Stomach smooth muscle (tissue), 2 donors: ENCODE results near the gene ZNF800.
"Not testable (repeated sequence)": the region's sequence is repeated elsewhere in the genome, so short reads cannot be mapped to it uniquely, and the experiment has no call there.

Experiments
- H3K27ac ChIP-seq: one replicate; pipeline ENCODE4 v1.7.0; 2013; ENCODE audit warnings: mild to moderate bottlenecking, low read length, inconsistent platforms
- H3K27me3 ChIP-seq, 2 donors: one replicate each; pipeline ENCODE4 v1.7.0; 2013; ENCODE audit warnings: low read length in 2 of 2; ENCODE audit not compliant: insufficient read depth in 2 of 2, control insufficient read depth in 1 of 2
- H3K36me3 ChIP-seq, 2 donors: one replicate each; pipeline ENCODE4 v1.7.0; 2013; ENCODE audit warnings: low read length in 2 of 2; ENCODE audit not compliant: control insufficient read depth in 2 of 2, insufficient read depth in 2 of 2
- H3K4me1 ChIP-seq: one replicate; pipeline ENCODE4 v1.7.0; 2013; ENCODE audit warnings: low read length; ENCODE audit not compliant: control insufficient read depth, insufficient read depth
- H3K4me3 ChIP-seq, 2 donors: one replicate each; pipeline ENCODE4 v1.7.0; 2013; ENCODE audit warnings: low read length in 2 of 2
- H3K9ac ChIP-seq, 2 donors: one replicate each; pipeline ENCODE4 v1.7.0; 2013; ENCODE audit warnings: low read length in 2 of 2, mild to moderate bottlenecking in 1 of 2
- H3K9me3 ChIP-seq, 2 donors: one replicate each; pipeline ENCODE4 v1.7.0; 2013; ENCODE audit warnings: low read length in 2 of 2; ENCODE audit not compliant: control insufficient read depth in 2 of 2
- donor health status: healthy.
- donor health status: Pancreatic carcinoma.

The ZNF800 gene

DNA sequence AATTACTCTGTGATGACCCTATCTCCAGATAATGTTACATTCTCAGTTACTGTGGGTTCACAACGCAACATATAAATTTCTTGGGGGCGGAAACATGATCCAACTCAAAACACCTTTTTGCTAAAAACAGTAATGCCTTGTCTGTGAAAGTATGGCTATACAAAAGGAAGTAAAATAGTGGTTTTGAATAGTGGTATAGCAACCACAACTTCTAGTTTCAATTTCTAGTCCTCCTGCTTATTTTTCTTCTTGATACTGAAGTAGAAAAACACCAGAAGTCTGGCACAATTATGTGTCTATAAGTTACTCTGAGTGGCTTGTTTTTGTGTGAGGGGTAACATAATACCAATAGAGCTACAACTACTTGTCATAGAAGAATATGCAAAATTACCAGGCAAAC is 21.5 kb upstream of the ZNF800 start:
- H3K36me3 ChIP-seq, result no peaks in the 10 kb centered on the region
- no peaks in the 10 kb centered on the region for H3K4me1 ChIP-seq
- H3K9me3 ChIP-seq, result no peaks in the 10 kb centered on the region
- H3K27me3 ChIP-seq, result no peaks in the 10 kb centered on the region
- H3K9ac ChIP-seq, result no peak overlapping the region
- no peak overlapping the region for H3K4me3 ChIP-seq
- no peak overlapping the region for H3K27ac ChIP-seq

DNA sequence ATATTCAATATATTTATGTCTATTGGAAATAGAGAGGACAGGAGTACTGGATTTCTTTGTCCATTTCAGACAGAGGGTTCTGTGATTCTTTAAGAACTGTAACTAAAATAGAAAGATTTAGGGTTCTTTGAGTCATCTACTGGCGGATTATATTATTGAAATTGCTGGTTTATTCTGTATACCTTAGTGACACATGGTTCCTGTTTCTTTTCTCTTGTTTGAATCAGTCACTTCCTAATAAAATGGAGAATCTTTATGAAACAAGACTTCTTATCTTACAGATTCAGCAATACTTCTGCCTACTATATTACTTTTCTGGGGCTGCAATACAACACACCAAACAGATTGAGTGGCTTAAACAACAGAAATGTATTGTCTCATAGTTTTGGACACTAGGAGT is 20.8 kb upstream of the ZNF800 start:
- Histone ChIP-seq H3K36me3 (no peaks in the 10 kb centered on the region), H3K27ac (no peak overlapping the region), H3K9ac (no peak overlapping the region), H3K27me3 (no peaks in the 10 kb centered on the region), H3K4me1 (no peaks in the 10 kb centered on the region), H3K4me3 (no peak overlapping the region), H3K9me3 (no peaks in the 10 kb centered on the region)

- Histone ChIP-seq H3K36me3 (no peaks in the 10 kb centered on the region), H3K4me3 (no peak overlapping the region), H3K4me1 (no peaks in the 10 kb centered on the region), H3K27me3 (no peaks in the 10 kb centered on the region), H3K27ac (no peak overlapping the region), H3K9me3 (no peaks in the 10 kb centered on the region), H3K9ac (no peak overlapping the region)
Measured at GRCh38 chr7:127411176-127411575, 18.7 kb upstream of the ZNF800 start.

GRCh38 chr7:127409629-127410028 is 17.1 kb upstream of the ZNF800 start:
- Histone ChIP-seq H3K27me3 (no peaks in the 10 kb centered on the region), H3K9me3 (no peaks in the 10 kb centered on the region), H3K4me3 (no peak overlapping the region), H3K4me1 (no peaks in the 10 kb centered on the region), H3K9ac (no peak overlapping the region), H3K36me3 (no peaks in the 10 kb centered on the region), H3K27ac (no peak overlapping the region)

- Histone ChIP-seq H3K36me3 (no peaks in the 10 kb centered on the region), H3K9ac (no peak overlapping the region), H3K4me1 (no peaks in the 10 kb centered on the region), H3K9me3 (no peaks in the 10 kb centered on the region), H3K27me3 (peaks cover 0 to 2% of the 10 kb centered on the region in 2 donors), H3K4me3 (no peak overlapping the region), H3K27ac (no peak overlapping the region)
Measured at GRCh38 chr7:127404286-127405072, 12.0 kb upstream of the ZNF800 start.

GRCh38 chr7:127396184-127396583 is 3.7 kb upstream of the ZNF800 start:
- H3K27me3 ChIP-seq, result no peaks in the 10 kb centered on the region
- H3K4me3 ChIP-seq, result no peak overlapping the region
- H3K4me1 ChIP-seq, result peaks cover 9% of the 10 kb centered on the region
- no peaks in the 10 kb centered on the region for H3K9me3 ChIP-seq
- H3K27ac ChIP-seq, result no peak overlapping the region
- no peaks in the 10 kb centered on the region for H3K36me3 ChIP-seq
- H3K9ac ChIP-seq, result no peak overlapping the region

DNA sequence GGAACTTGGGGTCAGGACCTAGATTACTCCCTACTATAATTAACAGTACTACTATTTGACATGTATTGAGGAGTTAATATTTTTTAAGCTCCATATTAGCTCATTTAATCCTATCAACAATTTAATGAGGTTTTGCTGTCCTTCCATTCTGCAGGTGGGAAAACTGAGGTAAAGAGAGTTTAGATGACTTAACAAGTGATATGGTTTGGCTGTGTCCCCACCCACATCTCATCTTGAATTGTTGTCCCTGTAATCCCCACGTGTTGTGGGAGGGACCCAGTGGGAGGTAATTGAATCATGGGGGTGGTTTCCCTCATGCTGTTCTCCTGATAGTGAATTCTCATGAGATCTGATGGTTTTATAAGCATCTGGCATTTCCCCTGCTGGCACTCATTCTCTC is 2.6 kb upstream of the ZNF800 start:
- H3K4me3 ChIP-seq, H3K27me3 ChIP-seq, H3K27ac ChIP-seq, H3K9ac ChIP-seq, H3K9me3 ChIP-seq, H3K36me3 ChIP-seq, H3K4me1 ChIP-seq: not testable (repeated sequence)

GRCh38 chr7:127393368-127394058 is 1.0 kb upstream of the ZNF800 start:
- peak overlapping the region; percentile 93 for H3K27ac ChIP-seq
- no peaks in the 10 kb centered on the region for H3K27me3 ChIP-seq
- H3K36me3 ChIP-seq, result peaks cover 0 to 4% of the 10 kb centered on the region in 2 donors
- no peaks in the 10 kb centered on the region for H3K9me3 ChIP-seq
- peak overlapping the region; percentile 80 to 87 for H3K4me3 ChIP-seq
- H3K9ac ChIP-seq, result peak overlapping the region; percentile 83
- peaks cover 10% of the 10 kb centered on the region for H3K4me1 ChIP-seq

- Histone ChIP-seq H3K27ac (peak overlapping the region; percentile 93), H3K9ac (peak overlapping the region; percentile 83 to 93), H3K4me3 (peak overlapping the region; percentile 80 to 87), H3K9me3 (no peaks in the 10 kb centered on the region), H3K4me1 (peaks cover 10% of the 10 kb centered on the region), H3K36me3 (peaks cover 3 to 7% of the 10 kb centered on the region in 2 donors), H3K27me3 (no peaks in the 10 kb centered on the region)
Measured at GRCh38 chr7:127392182-127392565, 334 bp downstream of the ZNF800 start.

DNA sequence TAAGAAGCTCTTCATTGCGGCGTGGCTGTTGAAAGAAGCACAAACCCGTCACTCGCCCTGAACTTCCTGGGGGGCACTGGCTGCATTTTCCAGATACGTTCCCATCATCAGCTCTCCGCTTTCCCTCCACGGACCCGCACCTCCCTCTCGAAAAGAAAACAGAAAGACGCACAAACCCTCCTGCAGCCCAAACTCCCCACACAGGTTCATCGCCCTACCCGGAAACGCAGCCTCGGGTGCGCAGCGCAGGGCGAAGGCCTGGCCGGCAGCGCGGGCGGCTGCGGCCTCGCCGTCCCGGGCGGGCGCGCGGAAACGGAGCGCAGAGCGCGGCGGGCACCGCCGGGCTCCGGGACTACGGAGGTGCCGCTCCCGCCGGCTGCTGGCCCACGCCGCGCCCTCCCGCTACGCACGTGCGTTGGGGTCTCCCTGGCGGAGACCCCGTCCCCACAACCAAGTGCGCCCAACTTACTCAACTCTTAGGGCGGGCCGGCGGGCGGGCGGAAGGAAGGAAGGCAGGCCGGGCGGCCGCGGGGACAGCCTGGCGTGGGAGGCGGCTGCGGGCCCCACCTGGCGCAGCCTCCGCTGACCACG is 822 bp downstream of the ZNF800 start:
- peaks cover 10% of the 10 kb centered on the region for H3K4me1 ChIP-seq
- H3K4me3 ChIP-seq, result peak overlapping the region; percentile 80 to 87

More for the DNA sequence above, 822 bp downstream of the ZNF800 start:
- peak overlapping the region; percentile 93 for H3K27ac ChIP-seq
- H3K27me3 ChIP-seq, result no peaks in the 10 kb centered on the region
- no peaks in the 10 kb centered on the region for H3K9me3 ChIP-seq
- H3K9ac ChIP-seq, result peak overlapping the region; percentile 83 to 93
- H3K36me3 ChIP-seq, result peaks cover 3 to 8% of the 10 kb centered on the region in 2 donors
